HCT116 (cell line): ENCODE measurements around the gene TMEM135. TPM values are rescaled to one million over a fixed set of nuclear protein-coding genes. Genes with fewer than 3 reads are reported as not detected.

Experiments
- ATAC-seq: fragments of 200-7000 bp; cut with Tn5 transposase; 2 replicates; pipeline ENCODE4 v1.9.1; 2020; ENCODE audit warnings: mild to moderate bottlenecking, moderate library complexity
- BruUV-seq: library from RNA; stranded (reverse); fragments of 400-500 nt; replicated peaks from 2 replicates; lab custom pipeline; 2021; lab: Mats Ljungman, UMichigan
- CTCF ChIA-PET: fragments of 300-600 bp; sonication (Branson Sonifier 250); formaldehyde crosslinking; loops from one replicate; lab custom pipeline; 2021; ENCODE audit warnings: antibody characterized with exemption; lab: Charles Lee
- POLR2A ChIA-PET: fragments of 300-600, 350-600 bp; sonication (Branson Sonifier 250); formaldehyde crosslinking; loops from one replicate; lab custom pipeline; 2021; ENCODE audit warnings: antibody characterized with exemption; lab: Charles Lee
- RAD21 ChIA-PET, 2 experiments: fragments of 300-600 bp; sonication (Branson Sonifier 250); formaldehyde crosslinking; loops; one replicate each; lab custom pipeline; 2023; ENCODE audit warnings: low total read pairs in 2 of 2; ENCODE audit not compliant: uncharacterized antibody in 2 of 2, unreplicated experiment in 2 of 2, low non-redundant PET in 1 of 2; lab: Charles Lee
- DNase-seq: peaks from one replicate; pipeline ENCODE4 v3.0.0-alpha.2; 2010; ENCODE audit warnings: low read depth, low spot score
- H2AFZ ChIP-seq: fragments of 200-600 bp; shearing (Covaris generic), sonication (generic); 2 replicates; pipeline ENCODE4 v1.6.1; 2017; ENCODE audit warnings: low read depth, mixed run types, mixed read lengths, antibody characterized with exemption, low read length; ENCODE audit not compliant: poor library complexity, severe bottlenecking
- H3K27ac ChIP-seq: 2 replicates; pipeline ENCODE4 v1.5.1; 2012; ENCODE audit warnings: low read depth, low read length
- H3K27me3 ChIP-seq: fragments of 200-600 bp; sonication (generic); 2 replicates; pipeline ENCODE4 v1.6.1; 2016; ENCODE audit warnings: mixed run types, low read length, mixed read lengths; ENCODE audit not compliant: insufficient read depth
- H3K36me3 ChIP-seq, 2 experiments: fragments of 200-500 bp in 1 of 2; fragments of 200-600 bp in 1 of 2; sonication (Bioruptor generic) in 1 of 2; sonication (generic) in 1 of 2; 2 replicates each; pipeline versions ENCODE4 v1.5.1 to v1.6.1; 2014 to 2016; ENCODE audit warnings: low read length in 2 of 2, inconsistent platforms in 1 of 2, mixed read lengths in 1 of 2, mixed run types in 1 of 2; ENCODE audit not compliant: insufficient read depth in 2 of 2, control insufficient read depth in 1 of 2
- H3K4me1 ChIP-seq, 2 experiments: fragments of 200-600 bp in 1 of 2; sonication (generic) in 1 of 2; 2 replicates each; pipeline versions ENCODE4 v1.5.1 to v1.6.1; 2012 to 2017; ENCODE audit warnings: low read length in 2 of 2, inconsistent platforms in 1 of 2, mild to moderate bottlenecking in 1 of 2, mixed read lengths in 1 of 2, mixed run types in 1 of 2, moderate library complexity in 1 of 2; ENCODE audit not compliant: insufficient read depth in 2 of 2, control insufficient read depth in 1 of 2
- H3K4me2 ChIP-seq: fragments of 200-600 bp; sonication (generic); 2 replicates; pipeline ENCODE4 v1.6.1; 2017; ENCODE audit warnings: mixed run types, low read length, mixed read lengths
- H3K4me3 ChIP-seq, 2 experiments: fragments of 200-600 bp in 1 of 2; sonication (generic) in 1 of 2; replicated peaks in 1 of 2; 2 replicates each; pipeline ENCODE4 v1.5.1; 2011 to 2016; ENCODE audit warnings: low read length in 2 of 2, control low read depth in 1 of 2, low read depth in 1 of 2, mild to moderate bottlenecking in 1 of 2, mixed read lengths in 1 of 2, mixed run types in 1 of 2
- H3K79me2 ChIP-seq: fragments of 200-600 bp; sonication (generic); 2 replicates; pipeline ENCODE4 v1.6.1; 2017; ENCODE audit warnings: mild to moderate bottlenecking, mixed run types, low read length, moderate library complexity, mixed read lengths; ENCODE audit not compliant: insufficient read depth
- H3K9ac ChIP-seq: fragments of 200-600 bp; sonication (generic); 2 replicates; pipeline ENCODE4 v1.6.1; 2016; ENCODE audit warnings: low read length, mixed read lengths
- H3K9me2 ChIP-seq: fragments of 200-600 bp; sonication (generic), shearing (Covaris generic); 2 replicates; pipeline ENCODE4 v1.6.1; 2017; ENCODE audit warnings: mixed run types, mild to moderate bottlenecking, moderate library complexity; ENCODE audit not compliant: insufficient read depth
- H3K9me3 ChIP-seq, 2 experiments: fragments of 200-500 bp in 1 of 2; fragments of 200-600 bp in 1 of 2; sonication (Bioruptor generic) in 1 of 2; sonication (generic) in 1 of 2; 2 replicates each; pipeline ENCODE4 v1.6.1; 2014 to 2017; ENCODE audit warnings: low read length in 2 of 2, mixed read lengths in 2 of 2, inconsistent platforms in 1 of 2, low read depth in 1 of 2, mild to moderate bottlenecking in 1 of 2, mixed run types in 1 of 2, moderate library complexity in 1 of 2; ENCODE audit not compliant: control insufficient read depth in 1 of 2, insufficient read depth in 1 of 2
- H4K20me1 ChIP-seq: fragments of 200-600 bp; sonication (generic), shearing (Covaris generic); 2 replicates; pipeline ENCODE4 v1.6.1; 2017; ENCODE audit warnings: mixed run types, mild to moderate bottlenecking, moderate library complexity; ENCODE audit not compliant: insufficient read depth
- ATF3 ChIP-seq: IDR thresholded peaks from 2 replicates; pipeline ENCODE4 v1.6.1; 2012
- CBX3 ChIP-seq: IDR thresholded peaks from 2 replicates; pipeline ENCODE4 v1.6.1; 2012; ENCODE audit warnings: low read depth
- EGR1 ChIP-seq: IDR thresholded peaks from 2 replicates; pipeline ENCODE4 v1.6.1; 2012; ENCODE audit warnings: low read depth
- EZH2 ChIP-seq: fragments of 200-600 bp; sonication (generic); IDR thresholded peaks from 2 replicates; pipeline ENCODE4 v1.6.1; 2017; ENCODE audit warnings: antibody characterized with exemption, mixed run types
- POLR2AphosphoS5 ChIP-seq: IDR thresholded peaks from 2 replicates; pipeline ENCODE4 v1.6.1; 2011; ENCODE audit warnings: mild to moderate bottlenecking, low read depth, low read length, moderate library complexity
- RAD21 ChIP-seq: IDR thresholded peaks from 2 replicates; pipeline ENCODE4 v1.6.1; 2012; ENCODE audit warnings: low read depth, mild to moderate bottlenecking
- SP1 ChIP-seq: IDR thresholded peaks from 2 replicates; pipeline ENCODE4 v1.6.1; 2012; ENCODE audit warnings: low read depth
- TCF7L2 ChIP-seq: IDR thresholded peaks from 2 replicates; pipeline ENCODE4 v1.7.0; 2011; ENCODE audit warnings: borderline replicate concordance, inconsistent platforms; ENCODE audit not compliant: insufficient read depth, insufficient read length; ENCODE audit errors: extremely low read depth
- intact Hi-C: fragments of 100-400 bp; cut with micrococcal nuclease; formaldehyde crosslinking; loops from 2 replicates; pipeline ENCODE4 v1.10.0; 2022
- total RNA-seq: library from RNA; stranded (reverse); gene quantifications from one replicate; pipeline ENCODE4 v1.2.1, GENCODE V29; 2021; ENCODE audit not compliant: unreplicated experiment

The TMEM135 gene
- total RNA-seq, 1 experiment from 2014 or later, result 50.6 TPM

DNA sequence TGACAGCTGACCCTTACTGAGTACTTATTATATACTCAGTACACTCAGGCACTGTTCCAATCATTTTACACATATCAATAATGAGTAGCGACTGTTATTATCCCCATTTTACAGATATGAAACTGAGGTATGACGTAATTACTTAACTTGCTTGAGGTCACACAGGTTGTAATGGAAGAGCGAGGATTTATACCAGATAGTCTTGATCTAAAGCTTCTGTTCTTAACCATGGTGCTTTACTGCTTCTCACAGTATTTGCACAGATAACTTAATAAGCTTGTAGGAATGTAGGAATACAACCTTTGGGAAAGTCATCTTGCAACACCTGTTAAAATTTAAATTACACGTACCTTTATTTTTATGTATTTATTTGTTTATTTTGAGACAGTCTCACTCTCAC, 31.7 kb upstream of the TMEM135 start:
- ChIA-PET RAD21 (no interaction called here), CTCF (interaction anchor here (1.3 kb wide), 1 partner anchor 10 kb away, joined by 3 read pairs; no protein-coding TSS in a partner anchor), POLR2A (no interaction called here)
- TF ChIP-seq TCF7L2, result no peak
- no peak for TF ChIP-seq POLR2AphosphoS5
- Histone ChIP-seq H2AFZ (no peak overlapping the region), H3K9me3 (no peaks in the 10 kb centered on the region), H3K79me2 (no peaks in the 10 kb centered on the region), H3K36me3 (no peaks in the 10 kb centered on the region), H3K4me3 (no peak overlapping the region), H3K4me1 (no peaks in the 10 kb centered on the region), H3K9ac (no peak overlapping the region), H3K9me2 (no peaks in the 10 kb centered on the region), H4K20me1 (no peaks in the 10 kb centered on the region), H3K27ac (no peak overlapping the region), H3K4me2 (no peak overlapping the region), H3K27me3 (no peaks in the 10 kb centered on the region)
- BruUV-seq, result no TSS peak
- intact Hi-C loops, result no loop called here
- no peak for ATAC-seq
- DNase-seq, result no peak

DNA sequence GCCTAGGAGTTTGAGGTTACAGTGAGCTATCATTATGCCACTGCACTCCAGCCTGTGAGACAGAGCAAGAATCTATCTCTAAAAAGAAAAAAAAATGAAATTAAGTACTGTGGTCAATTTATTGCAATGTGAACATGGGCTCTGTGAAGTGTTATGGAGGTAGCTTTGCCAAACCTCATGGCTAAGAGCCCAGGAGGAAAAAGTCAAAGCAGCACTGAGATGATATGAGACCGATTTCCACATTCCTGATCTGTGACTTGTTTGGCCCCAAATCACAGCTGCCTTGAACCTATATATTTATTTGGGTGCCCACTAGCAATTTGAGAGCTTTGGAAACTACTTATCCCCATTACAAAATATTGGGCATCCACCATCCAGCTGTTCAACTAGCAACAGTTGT, 29.8 kb upstream of the TMEM135 start:
- no peaks in the 10 kb centered on the region for H3K79me2 ChIP-seq
- ATAC-seq, result no peak
- intact Hi-C loops, result no loop called here
- RAD21 ChIA-PET, result interaction anchor here in 1 of 2 experiments (0.6 kb wide), 1 partner anchor 36 kb away, joined by 3 read pairs; no protein-coding TSS in a partner anchor
- BruUV-seq, result no TSS peak
- H2AFZ ChIP-seq, result no peak overlapping the region
- no peaks in the 10 kb centered on the region for H4K20me1 ChIP-seq
- H3K4me2 ChIP-seq, result no peak overlapping the region
- CTCF ChIA-PET, result no interaction called here
- TF ChIP-seq CBX3, result no peak
- no peak for TF ChIP-seq RAD21
- TF ChIP-seq TCF7L2, result no peak
- TF ChIP-seq ATF3, result no peak
- no peak for TF ChIP-seq EZH2
- no peak for TF ChIP-seq SP1
- no peak for TF ChIP-seq EGR1
- H3K27ac ChIP-seq, result no peak overlapping the region
- H3K27me3 ChIP-seq, result no peaks in the 10 kb centered on the region
- H3K4me3 ChIP-seq, result no peak overlapping the region
- H3K9me2 ChIP-seq, result no peaks in the 10 kb centered on the region
- POLR2A ChIA-PET, result no interaction called here
- no peak overlapping the region for H3K9ac ChIP-seq
- no peaks in the 10 kb centered on the region for H3K4me1 ChIP-seq
- no peaks in the 10 kb centered on the region for H3K9me3 ChIP-seq
- DNase-seq, result no peak
- no peaks in the 10 kb centered on the region for H3K36me3 ChIP-seq
